AG04450 (cell line): ENCODE results near the gene DNAAF1. TPM values are rescaled to one million over a fixed set of nuclear protein-coding genes. Genes with fewer than 3 reads are reported as not detected.

ENCODE experiments used
- CTCF ChIA-PET: fragments of 300-600, 350-600 bp; formaldehyde crosslinking; extraction: SDS; loops from one replicate; lab custom pipeline; 2022; ENCODE audit warnings: antibody characterized with exemption, inconsistent platforms; lab: Charles Lee
- POLR2A ChIA-PET: fragments of 350-600 bp; formaldehyde crosslinking; extraction: SDS; loops from one replicate; lab custom pipeline; 2021; ENCODE audit warnings: antibody characterized with exemption, inconsistent platforms; lab: Yijun Ruan, JAX
- DNase-seq: peaks from one replicate; pipeline ENCODE4 v3.0.0-alpha.2; 2011; ENCODE audit warnings: low read depth, low spot score
- H3K27ac ChIP-seq: one replicate; pipeline ENCODE4 v1.5.1; 2012; ENCODE audit warnings: low read depth, low read length, control low read depth
- H3K27me3 ChIP-seq: one replicate; pipeline ENCODE4 v1.6.0; 2012; ENCODE audit warnings: low read length; ENCODE audit not compliant: control insufficient read depth, insufficient read depth
- H3K4me3 ChIP-seq: 2 replicates; pipeline ENCODE4 v1.5.1; 2011; ENCODE audit warnings: mild to moderate bottlenecking, low read depth, low read length, control low read depth
- H3K9me3 ChIP-seq: 2 replicates; pipeline ENCODE4 v1.5.1; 2012; ENCODE audit warnings: low read length; ENCODE audit not compliant: control insufficient read depth, insufficient read depth
- CTCF ChIP-seq: IDR thresholded peaks from 2 replicates; pipeline ENCODE4 v1.5.1; 2011; ENCODE audit warnings: low read depth, low read length, control low read depth, inconsistent platforms
- polyA plus RNA-seq: library from polyadenylated mRNA; depleted of rRNA; stranded (reverse); fragments of >200 nt; gene quantifications from 2 replicates; pipeline ENCODE4 v1.2.3, GENCODE V29; 2011

DNAAF1 gene
- polyA plus RNA-seq, 1 experiment, result not detected

GRCh38 chr16:84190731-84191388 is 45.8 kb downstream of the DNAAF1 start, which contains the start of gene ADAD2:
TSS of gene ADAD2 (plus strand) at chr16:84191157. CDS start at chr16:84191231, 74 bp downstream.
- ChIA-PET CTCF (no interaction called here), POLR2A (no interaction called here)
- H3K27me3 ChIP-seq, result peaks cover 12% of the 10 kb centered on the region
- H3K4me3 ChIP-seq, result no peak within 1 kb of the TSS
- no peaks in the 10 kb centered on the region; the same call in 1 of the 2 replicates for H3K9me3 ChIP-seq
- TF ChIP-seq CTCF, result no peak
- no peak for DNase-seq
- H3K27ac ChIP-seq, result no peak within 1 kb of the TSS

- CTCF ChIA-PET, result no interaction called here
- H3K4me3 ChIP-seq, result no peak overlapping the region
- DNase-seq, result no peak
- peaks cover 17% of the 10 kb centered on the region for H3K27me3 ChIP-seq
- no peak overlapping the region for H3K27ac ChIP-seq
- TF ChIP-seq CTCF, result no peak
- POLR2A ChIA-PET, result no interaction called here
- no peaks in the 10 kb centered on the region; the same call in 1 of the 2 replicates for H3K9me3 ChIP-seq
Observed at GRCh38 chr16:84191466-84191865, 46.4 kb downstream of the DNAAF1 start.

- Histone ChIP-seq H3K9me3 (no peaks in the 10 kb centered on the region; the same call in 1 of the 2 replicates), H3K4me3 (no peak overlapping the region), H3K27me3 (peaks cover 17% of the 10 kb centered on the region), H3K27ac (no peak overlapping the region)
- ChIA-PET POLR2A (no interaction called here), CTCF (no interaction called here)
- DNase-seq, result no peak
- no peak for TF ChIP-seq CTCF
Observed at GRCh38 chr16:84193480-84193879, 48.4 kb downstream of the DNAAF1 start.

GRCh38 chr16:84194018-84194417 is 48.9 kb downstream of the DNAAF1 start:
- CTCF ChIA-PET, result no interaction called here
- Histone ChIP-seq H3K4me3 (no peak overlapping the region), H3K27me3 (peaks cover 20% of the 10 kb centered on the region), H3K27ac (no peak overlapping the region), H3K9me3 (no peaks in the 10 kb centered on the region; the same call in 1 of the 2 replicates)
- no peak for TF ChIP-seq CTCF
- no peak for DNase-seq
- POLR2A ChIA-PET, result no interaction called here

- POLR2A ChIA-PET, result no interaction called here
- H3K27ac ChIP-seq, result no peak overlapping the region
- no peaks in the 10 kb centered on the region; the same call in 1 of the 2 replicates for H3K9me3 ChIP-seq
- H3K4me3 ChIP-seq, result no peak overlapping the region
- TF ChIP-seq CTCF, result no peak
- H3K27me3 ChIP-seq, result peaks cover 24% of the 10 kb centered on the region
- CTCF ChIA-PET, result interaction anchor here (2.7 kb wide), 1 partner anchor 7 kb away, joined by 19 read pairs; the partner anchor contains the start of gene TAF1C
- DNase-seq, result no peak
Observed at GRCh38 chr16:84194470-84195200, 49.5 kb downstream of the DNAAF1 start.
